Activated effector memory CD4-positive, alpha-beta T cell treated with Interleukin-2 at 50 U/mL for 16 hours (primary cell): ENCODE measurements around the gene PKNOX2.
"Not testable (repeated sequence)": the region's sequence is repeated elsewhere in the genome, so short reads cannot be mapped to it uniquely, and the experiment has no call there.

Experiments
- DNase-seq: peaks from one replicate; pipeline ENCODE4 v3.0.0-alpha.2; 2020

Gene PKNOX2

GRCh38 chr11:125211191-125211947 is 46.8 kb downstream of the PKNOX2 start:
- no peak for DNase-seq

GRCh38 chr11:125211948-125212340 is 47.4 kb downstream of the PKNOX2 start:
- no peak for DNase-seq

GRCh38 chr11:125214601-125215565 is 50.3 kb downstream of the PKNOX2 start:
- DNase-seq = no peak

- no peak for DNase-seq
Observed at GRCh38 chr11:125215976-125216375, 51.4 kb downstream of the PKNOX2 start.

- no peak for DNase-seq
Observed at GRCh38 chr11:125218336-125218735, 53.8 kb downstream of the PKNOX2 start.

- no peak for DNase-seq
Observed at GRCh38 chr11:125221461-125221860, 56.9 kb downstream of the PKNOX2 start.

- no peak for DNase-seq
Observed at GRCh38 chr11:125222494-125222893, 57.9 kb downstream of the PKNOX2 start.

GRCh38 chr11:125223161-125223560 is 58.6 kb downstream of the PKNOX2 start:
- DNase-seq = not testable (repeated sequence)

GRCh38 chr11:125223901-125224361 is 59.4 kb downstream of the PKNOX2 start:
- no peak for DNase-seq

GRCh38 chr11:125224391-125225021 is 60.0 kb downstream of the PKNOX2 start:
- DNase-seq = no peak

GRCh38 chr11:125225401-125225800 is 60.9 kb downstream of the PKNOX2 start:
- no peak for DNase-seq

GRCh38 chr11:125226031-125226430 is 61.5 kb downstream of the PKNOX2 start:
- no peak for DNase-seq

GRCh38 chr11:125226706-125227105 is 62.2 kb downstream of the PKNOX2 start:
- no peak for DNase-seq

GRCh38 chr11:125227151-125227550 is 62.6 kb downstream of the PKNOX2 start:
- no peak for DNase-seq

GRCh38 chr11:125228445-125228844 is 63.9 kb downstream of the PKNOX2 start:
- no peak for DNase-seq

GRCh38 chr11:125228993-125229392 is 64.4 kb downstream of the PKNOX2 start:
- DNase-seq = no peak

GRCh38 chr11:125229916-125230315 is 65.4 kb downstream of the PKNOX2 start:
- no peak for DNase-seq

GRCh38 chr11:125233116-125233515 is 68.6 kb downstream of the PKNOX2 start:
- no peak for DNase-seq

GRCh38 chr11:125233736-125234275 is 69.3 kb downstream of the PKNOX2 start:
- DNase-seq = no peak

- DNase-seq = no peak
Observed at GRCh38 chr11:125235071-125235471, 70.5 kb downstream of the PKNOX2 start.

- no peak for DNase-seq
Observed at GRCh38 chr11:125236072-125236825, 71.7 kb downstream of the PKNOX2 start.
